KMS-11 (cell line): ENCODE data around the gene KCTD13.

Experiments
- H2AFZ ChIP-seq: fragments of 200-600 bp; sonication (generic); 2 replicates; pipeline ENCODE4 v1.6.1; 2016; ENCODE audit warnings: antibody characterized with exemption, mixed run types, low read depth
- H3K27ac ChIP-seq: fragments of 200-600 bp; sonication (generic); 2 replicates; pipeline ENCODE4 v1.6.1; 2016; ENCODE audit warnings: mild to moderate bottlenecking, mixed run types
- H3K27me3 ChIP-seq: fragments of 200-600 bp; sonication (generic); 2 replicates; pipeline ENCODE4 v1.6.1; 2017; ENCODE audit warnings: mild to moderate bottlenecking, low read depth, mixed run types, moderate library complexity; ENCODE audit not compliant: insufficient read depth
- H3K36me3 ChIP-seq: fragments of 200-600 bp; sonication (generic); 2 replicates; pipeline ENCODE4 v1.6.1; 2017; ENCODE audit warnings: mild to moderate bottlenecking, mixed run types; ENCODE audit not compliant: insufficient read depth
- H3K4me1 ChIP-seq: fragments of 200-600 bp; sonication (generic); 2 replicates; pipeline ENCODE4 v1.6.1; 2016; ENCODE audit warnings: mild to moderate bottlenecking, low read depth, mixed run types; ENCODE audit not compliant: poor library complexity, severe bottlenecking
- H3K4me2 ChIP-seq: fragments of 200-600 bp; sonication (generic); 2 replicates; pipeline ENCODE4 v1.7.0; 2016; ENCODE audit warnings: mild to moderate bottlenecking, mixed run types
- H3K4me3 ChIP-seq: fragments of 200-600 bp; sonication (generic); IDR thresholded peaks from 2 replicates; pipeline ENCODE4 v1.6.1; 2017; ENCODE audit warnings: low read depth, low read length, mixed read lengths; ENCODE audit not compliant: insufficient read depth
- H3K79me2 ChIP-seq: fragments of 200-600 bp; sonication (generic); 2 replicates; pipeline ENCODE4 v1.6.1; 2016; ENCODE audit warnings: low read depth, mixed run types; ENCODE audit not compliant: insufficient read depth
- H3K9ac ChIP-seq: fragments of 200-600 bp; sonication (generic); 2 replicates; pipeline ENCODE4 v1.6.1; 2016; ENCODE audit warnings: mild to moderate bottlenecking, mixed run types
- H4K20me1 ChIP-seq: fragments of 200-600 bp; sonication (generic); 2 replicates; pipeline ENCODE4 v1.6.1; 2016; ENCODE audit warnings: mild to moderate bottlenecking, mixed run types; ENCODE audit not compliant: insufficient read depth
- TF ChIP-seq, protein P1 (sequence below): fragments of 200-600 bp; sonication (generic); conservative IDR thresholded peaks from 2 replicates; pipeline ENCODE4 v1.6.1; 2017; ENCODE audit warnings: low read depth, mild to moderate bottlenecking, antibody characterized with exemption, low read length, moderate library complexity, mixed read lengths

KCTD13 gene

DNA sequence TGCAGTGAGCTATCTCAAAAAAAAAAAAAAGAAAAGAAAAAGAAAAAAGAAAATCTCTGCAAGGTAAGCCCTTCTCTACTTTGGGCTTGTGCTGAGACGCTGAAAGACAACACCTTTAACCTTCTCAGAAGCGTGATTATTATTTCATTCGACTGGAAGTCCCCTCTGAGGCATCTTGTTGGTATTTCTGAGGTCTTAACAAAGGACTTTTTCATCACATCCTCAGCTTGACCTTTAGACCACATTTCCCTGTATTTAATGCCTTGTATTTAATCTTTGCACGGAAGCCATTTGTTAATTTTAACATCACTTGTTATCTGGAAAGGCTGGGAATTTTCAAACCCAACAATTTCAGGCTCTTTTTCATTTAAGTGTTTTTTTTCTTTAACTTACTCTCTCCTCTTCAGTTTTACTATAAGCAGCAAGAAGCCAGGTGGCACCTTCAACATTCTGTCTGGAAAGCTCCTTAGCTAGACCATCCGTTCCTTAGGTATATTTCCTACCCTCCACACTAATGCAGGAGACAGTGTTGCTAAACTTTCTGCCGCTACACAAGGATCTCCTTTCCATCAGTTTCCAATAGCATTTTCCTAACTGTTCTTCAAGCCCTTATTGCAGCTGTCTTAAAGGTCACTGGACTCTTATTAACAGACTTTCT is 10.3 kb downstream of the KCTD13 start:
- Histone ChIP-seq H3K4me3 (no peak overlapping the region), H3K36me3 (no peaks in the 10 kb centered on the region), H3K4me1 (no peaks in the 10 kb centered on the region), H3K9ac (no peak overlapping the region), H3K79me2 (no peaks in the 10 kb centered on the region), H3K4me2 (no peak overlapping the region), H3K27ac (no peak overlapping the region), H2AFZ (no peak overlapping the region), H4K20me1 (no peaks in the 10 kb centered on the region), H3K27me3 (no peaks in the 10 kb centered on the region)
- TF ChIP-seq, protein P1, sequence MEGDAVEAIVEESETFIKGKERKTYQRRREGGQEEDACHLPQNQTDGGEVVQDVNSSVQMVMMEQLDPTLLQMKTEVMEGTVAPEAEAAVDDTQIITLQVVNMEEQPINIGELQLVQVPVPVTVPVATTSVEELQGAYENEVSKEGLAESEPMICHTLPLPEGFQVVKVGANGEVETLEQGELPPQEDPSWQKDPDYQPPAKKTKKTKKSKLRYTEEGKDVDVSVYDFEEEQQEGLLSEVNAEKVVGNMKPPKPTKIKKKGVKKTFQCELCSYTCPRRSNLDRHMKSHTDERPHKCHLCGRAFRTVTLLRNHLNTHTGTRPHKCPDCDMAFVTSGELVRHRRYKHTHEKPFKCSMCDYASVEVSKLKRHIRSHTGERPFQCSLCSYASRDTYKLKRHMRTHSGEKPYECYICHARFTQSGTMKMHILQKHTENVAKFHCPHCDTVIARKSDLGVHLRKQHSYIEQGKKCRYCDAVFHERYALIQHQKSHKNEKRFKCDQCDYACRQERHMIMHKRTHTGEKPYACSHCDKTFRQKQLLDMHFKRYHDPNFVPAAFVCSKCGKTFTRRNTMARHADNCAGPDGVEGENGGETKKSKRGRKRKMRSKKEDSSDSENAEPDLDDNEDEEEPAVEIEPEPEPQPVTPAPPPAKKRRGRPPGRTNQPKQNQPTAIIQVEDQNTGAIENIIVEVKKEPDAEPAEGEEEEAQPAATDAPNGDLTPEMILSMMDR, result no peak

DNA sequence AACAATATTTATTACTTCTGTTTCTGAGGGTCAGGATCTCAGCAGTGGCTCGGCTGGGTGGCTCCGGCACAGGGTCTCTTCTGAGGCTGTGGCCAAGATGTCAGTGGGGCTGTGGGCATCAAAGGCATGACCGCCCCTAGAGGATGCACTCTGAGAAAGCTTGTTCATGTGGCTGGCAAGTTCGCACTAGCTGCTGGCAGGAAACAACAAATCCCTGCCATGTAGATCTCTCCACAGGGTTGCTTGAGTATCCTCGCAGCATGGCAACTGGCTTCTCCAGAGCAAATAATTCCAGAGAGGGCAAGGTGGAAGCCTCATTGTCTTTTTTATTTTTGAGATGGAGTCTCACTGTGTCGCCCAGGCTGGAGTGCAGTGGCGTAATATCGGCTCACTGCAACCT is 12.5 kb downstream of the KCTD13 start:
- no peaks in the 10 kb centered on the region for H3K79me2 ChIP-seq
- H3K9ac ChIP-seq, result no peak overlapping the region
- no peaks in the 10 kb centered on the region for H4K20me1 ChIP-seq
- H3K4me2 ChIP-seq, result no peak overlapping the region
- no peak overlapping the region for H2AFZ ChIP-seq
- no peaks in the 10 kb centered on the region for H3K27me3 ChIP-seq
- no peaks in the 10 kb centered on the region for H3K4me1 ChIP-seq
- no peak overlapping the region for H3K4me3 ChIP-seq
- TF ChIP-seq, protein P1, result no peak
- no peak overlapping the region for H3K27ac ChIP-seq
- H3K36me3 ChIP-seq, result no peaks in the 10 kb centered on the region

DNA sequence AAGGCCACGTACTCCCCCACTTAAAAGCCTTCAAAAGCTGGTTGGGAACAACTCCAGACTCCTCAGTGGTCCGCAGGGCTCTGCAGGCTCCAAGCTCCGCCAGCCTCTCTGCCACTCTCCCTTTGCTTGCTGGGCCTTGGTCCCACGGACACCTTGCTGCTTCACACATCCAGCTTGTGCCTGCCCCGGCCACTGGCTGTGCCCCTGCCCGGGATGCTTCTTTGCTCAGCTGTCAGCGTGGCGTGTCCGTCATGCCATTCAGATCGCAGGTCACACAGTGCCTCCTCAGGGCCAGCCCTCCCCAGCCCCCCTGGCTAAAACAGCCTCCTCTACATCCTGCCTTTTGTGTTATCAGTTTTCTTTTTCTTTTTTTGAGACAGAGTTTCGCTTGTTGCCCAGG is 13.9 kb downstream of the KCTD13 start:
- Histone ChIP-seq H3K79me2 (no peaks in the 10 kb centered on the region), H2AFZ (no peak overlapping the region)
- TF ChIP-seq, protein P1, result no peak

DNA sequence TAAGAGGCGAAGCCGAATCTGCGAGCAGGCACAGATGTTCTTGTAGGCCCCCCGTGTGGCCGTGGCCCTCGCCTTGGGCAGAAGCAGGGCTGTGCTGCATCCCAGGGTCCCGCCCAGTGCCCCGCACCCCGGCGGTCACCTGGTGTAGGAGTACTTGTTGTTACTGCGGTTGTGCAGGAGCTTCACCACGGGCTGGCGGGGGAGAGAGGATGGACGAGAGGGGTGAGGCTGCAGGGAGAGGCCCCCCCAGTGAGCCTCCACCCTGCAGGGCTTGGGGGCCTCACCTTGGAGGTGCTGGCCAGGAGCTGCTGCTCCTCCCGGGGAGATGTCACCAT is 14.4 kb downstream of the KCTD13 start:
- Histone ChIP-seq H3K4me2 (no peak overlapping the region), H3K4me1 (no peaks in the 10 kb centered on the region), H3K79me2 (no peaks in the 10 kb centered on the region), H3K9ac (no peak overlapping the region), H3K36me3 (no peaks in the 10 kb centered on the region), H3K27ac (no peak overlapping the region), H3K27me3 (no peaks in the 10 kb centered on the region), H2AFZ (no peak overlapping the region), H3K4me3 (no peak overlapping the region), H4K20me1 (no peaks in the 10 kb centered on the region)
- TF ChIP-seq, protein P1, result no peak

More for the DNA sequence above, 13.9 kb downstream of the KCTD13 start:
- Histone ChIP-seq H3K27ac (no peak overlapping the region), H3K9ac (no peak overlapping the region), H3K4me3 (no peak overlapping the region), H3K4me2 (no peak overlapping the region), H3K27me3 (no peaks in the 10 kb centered on the region), H3K36me3 (no peaks in the 10 kb centered on the region), H4K20me1 (no peaks in the 10 kb centered on the region), H3K4me1 (no peaks in the 10 kb centered on the region)
